Endothelial cell of umbilical vein (primary cell): Measurements from ENCODE around the gene SUGCT. TPM values are rescaled to one million over a fixed set of nuclear protein-coding genes. Genes with fewer than 3 reads are reported as not detected.
"Not testable (repeated sequence)": the region's sequence is repeated elsewhere in the genome, so short reads cannot be mapped to it uniquely, and the experiment has no call there.

Experiments
- BruUV-seq: library from RNA; stranded (reverse); fragments of 400-500 nt; replicated peaks from 2 replicates; lab custom pipeline; 2021; lab: Mats Ljungman, UMichigan
- CTCF ChIA-PET: fragments of 300-600, 350-600 bp; sonication (Branson Sonifier 250); formaldehyde crosslinking; loops from one replicate; lab custom pipeline; 2021; ENCODE audit warnings: antibody characterized with exemption, inconsistent platforms; lab: Charles Lee
- POLR2A ChIA-PET: fragments of 300-600, 350-600 bp; sonication (Branson Sonifier 250); formaldehyde crosslinking; loops from one replicate; lab custom pipeline; 2021; ENCODE audit warnings: antibody characterized with exemption, inconsistent platforms; lab: Charles Lee
- DNase-seq: peaks from one replicate; pipeline ENCODE4 v3.0.0-alpha.2; 2011; ENCODE audit warnings: low read depth, low spot score
- FAIRE-seq: peaks from 2 replicates; lab custom pipeline; 2011; peaks lifted over from hg19 to GRCh38; lab: Jason Lieb, UNC
- H2AFZ ChIP-seq: 2 replicates; pipeline ENCODE4 v1.6.0; 2012; ENCODE audit warnings: low read depth, low read length, control low read depth, inconsistent platforms
- H3K27ac ChIP-seq: 2 replicates; pipeline ENCODE4 v1.5.1; 2011; ENCODE audit warnings: low read depth, mild to moderate bottlenecking, control low read depth, low read length, moderate library complexity; ENCODE audit not compliant: insufficient read depth
- H3K27me3 ChIP-seq, 2 experiments: 2 replicates each; pipeline versions ENCODE4 v1.6.0 to v1.6.1; 2011; ENCODE audit warnings: low read length in 2 of 2, mixed read lengths in 1 of 2; ENCODE audit not compliant: control insufficient read depth in 2 of 2, insufficient read depth in 2 of 2
- H3K36me3 ChIP-seq, 2 experiments: 2 replicates in 1 of 2; 3 replicates in 1 of 2; pipeline ENCODE4 v1.5.1; 2011; ENCODE audit warnings: low read length in 2 of 2, mild to moderate bottlenecking in 1 of 2, moderate library complexity in 1 of 2; ENCODE audit not compliant: control insufficient read depth in 2 of 2, insufficient read depth in 2 of 2; ENCODE audit errors: extremely low read depth in 1 of 2
- H3K4me1 ChIP-seq: 3 replicates; pipeline ENCODE4 v1.5.1; 2011; ENCODE audit warnings: mild to moderate bottlenecking, low read length; ENCODE audit not compliant: control insufficient read depth, insufficient read depth; ENCODE audit errors: extremely low read depth
- H3K4me2 ChIP-seq: 2 replicates; pipeline ENCODE4 v1.6.1; 2011; ENCODE audit warnings: low read length, control low read depth, mixed read lengths; ENCODE audit not compliant: insufficient read depth
- H3K4me3 ChIP-seq, 3 experiments: fragments of 200-600 bp in 1 of 3; sonication (generic), shearing (Covaris generic) in 1 of 3; replicated peaks in 1 of 3; 2 replicates each; pipeline ENCODE4 v1.5.1; 2011 to 2016; ENCODE audit warnings: control low read depth in 3 of 3, low read length in 3 of 3, mild to moderate bottlenecking in 2 of 3, inconsistent platforms in 1 of 3, low read depth in 1 of 3, moderate library complexity in 1 of 3; ENCODE audit not compliant: insufficient read depth in 1 of 3
- H3K79me2 ChIP-seq: 2 replicates; pipeline ENCODE4 v1.6.0; 2012; ENCODE audit warnings: low read length, inconsistent platforms; ENCODE audit not compliant: control insufficient read depth, insufficient read depth
- H3K9ac ChIP-seq: replicated peaks from 2 replicates; pipeline ENCODE3; 2011; ENCODE audit warnings: low read length, control low read depth; ENCODE audit not compliant: insufficient read depth; ENCODE audit errors: extremely low read depth
- H3K9me1 ChIP-seq: replicated peaks from 3 replicates; pipeline ENCODE4 v1.6.0; 2011; ENCODE audit warnings: mild to moderate bottlenecking, low read length; ENCODE audit not compliant: control insufficient read depth, insufficient read depth; ENCODE audit errors: extremely low read depth
- H3K9me3 ChIP-seq: replicated peaks from 2 replicates; pipeline ENCODE4 v1.5.1; 2012; ENCODE audit warnings: low read length, inconsistent platforms; ENCODE audit not compliant: control insufficient read depth, insufficient read depth
- H4K20me1 ChIP-seq: replicated peaks from 2 replicates; pipeline ENCODE3; 2011; ENCODE audit warnings: mild to moderate bottlenecking, low read length; ENCODE audit not compliant: control insufficient read depth, insufficient read depth; ENCODE audit errors: extremely low read depth
- CTCF ChIP-seq, 2 donors: IDR thresholded peaks; 1 replicate in 1 of 2; 2 replicates in 1 of 2; pipeline ENCODE4 v1.5.1; 2011; ENCODE audit warnings: low read length in 2 of 2, mild to moderate bottlenecking in 2 of 2, moderate library complexity in 2 of 2, control low read depth in 1 of 2, inconsistent platforms in 1 of 2, low read depth in 1 of 2; ENCODE audit not compliant: insufficient read depth in 1 of 2; ENCODE audit errors: extremely low read depth in 1 of 2
- EZH2 ChIP-seq: IDR thresholded peaks from 2 replicates; pipeline ENCODE4 v1.6.1; 2012; ENCODE audit warnings: borderline replicate concordance, low read depth, mild to moderate bottlenecking, moderate library complexity, low read length, inconsistent platforms; ENCODE audit not compliant: severe bottlenecking
- FOS ChIP-seq: IDR thresholded peaks from 2 replicates; pipeline ENCODE4 v1.6.1; 2011; ENCODE audit warnings: mild to moderate bottlenecking, low read length, moderate library complexity, borderline replicate concordance; ENCODE audit not compliant: insufficient read depth
- GATA2 ChIP-seq: IDR thresholded peaks from 2 replicates; pipeline ENCODE4 v1.7.0; 2011; ENCODE audit warnings: low read depth, mild to moderate bottlenecking, moderate library complexity, mixed read lengths, low read length; ENCODE audit not compliant: insufficient read length, insufficient read depth
- JUN ChIP-seq: IDR thresholded peaks from 2 replicates; pipeline ENCODE4 v1.6.1; 2011; ENCODE audit warnings: borderline replicate concordance, low read depth; ENCODE audit not compliant: insufficient read length, insufficient read depth
- MAX ChIP-seq: IDR thresholded peaks from 2 replicates; pipeline ENCODE4 v1.6.1; 2011; ENCODE audit not compliant: insufficient read depth, insufficient read length
- MYC ChIP-seq: IDR thresholded peaks from one replicate; pipeline ENCODE4 v1.6.1; 2011; ENCODE audit warnings: mild to moderate bottlenecking, low read depth, low read length
- POLR2A ChIP-seq: IDR thresholded peaks from 2 replicates; pipeline ENCODE4 v1.6.1; 2012; ENCODE audit warnings: low read depth, mild to moderate bottlenecking, control low read depth, low read length
- POLR2AphosphoS5 ChIP-seq: IDR thresholded peaks from 2 replicates; pipeline ENCODE4 v1.6.1; 2012; ENCODE audit warnings: low read depth, mild to moderate bottlenecking, control low read depth, low read length, moderate library complexity; ENCODE audit not compliant: insufficient read depth
- dilution Hi-C: fragments of 300-500 bp; cut with MboI; formaldehyde crosslinking; loops from one replicate; pipeline ENCODE4 v1.15.0; 2019; ENCODE audit warnings: low sequenced_read_pairs; ENCODE audit not compliant: extremely low pct_ligation_motif_present
- intact Hi-C: fragments of 100-400 bp; cut with micrococcal nuclease; formaldehyde crosslinking; loops from one replicate; pipeline ENCODE4 v1.10.0; 2022
- polyA plus RNA-seq, 4 experiments: library from polyadenylated mRNA; depleted of rRNA in 3 of 4; stranded (reverse) in 3 of 4; unstranded in 1 of 4; fragments of >200 nt; gene quantifications; 2 replicates each; pipeline versions ENCODE4 v1.2.1 to v1.2.3, GENCODE V29; 2011 to 2012; ENCODE audit warnings: missing spikeins in 1 of 4
- total RNA-seq: library from RNA; stranded (reverse); gene quantifications from 2 replicates; pipeline ENCODE4 v1.2.3, GENCODE V29; 2021

The SUGCT gene
- total and polyA plus RNA-seq, 2 donors (not counting 3 experiments of a cell fraction or from before 2014, with no cell fraction given) = 1.2 to 1.4 TPM

GRCh38 chr7:40147371-40148246 is 12.8 kb downstream of the SUGCT start:
- Histone ChIP-seq H3K9me1 (no peaks in the 10 kb centered on the region), H3K9me3 (no peaks in the 10 kb centered on the region), H3K36me3 (no peaks in the 10 kb centered on the region), H3K4me1 (no peaks in the 10 kb centered on the region), H3K9ac (no peak overlapping the region), H3K27ac (no peak overlapping the region), H3K27me3 (no peaks in the 10 kb centered on the region), H4K20me1 (no peaks in the 10 kb centered on the region), H2AFZ (no peak overlapping the region), H3K4me3 (no peak overlapping the region), H3K79me2 (no peaks in the 10 kb centered on the region), H3K4me2 (no peak overlapping the region)
- POLR2A ChIA-PET = no interaction called here
- no TSS peak for BruUV-seq
- DNase-seq (no peak), FAIRE-seq (no peak)
- TF ChIP-seq FOS (no peak), POLR2A (no peak), MAX (no peak), GATA2 (no peak), CTCF (IDR thresholded peaks at IDR 0.05; ENCODE audit: extremely low read depth in 1 of 2, insufficient read depth in 1 of 2, low read depth in 1 of 2, low read length in 2 of 2) (no peak), POLR2AphosphoS5 (no peak), MYC (no peak), EZH2 (no peak), JUN (no peak)
- dilution Hi-C loops (no loop called here), intact Hi-C loops (no loop called here)
- CTCF ChIA-PET = no interaction called here

- CTCF ChIA-PET, H3K4me3 ChIP-seq, H3K27me3 ChIP-seq, H3K9me1 ChIP-seq, POLR2A ChIA-PET, H3K36me3 ChIP-seq, DNase-seq, H2AFZ ChIP-seq, H3K27ac ChIP-seq, H3K4me2 ChIP-seq, H4K20me1 ChIP-seq, H3K9ac ChIP-seq, intact Hi-C loops, H3K79me2 ChIP-seq, BruUV-seq, FAIRE-seq, H3K9me3 ChIP-seq, dilution Hi-C loops, H3K4me1 ChIP-seq: not testable (repeated sequence)
Measured at GRCh38 chr7:40148247-40148580, 13.4 kb downstream of the SUGCT start.
